ENCODE results near the gene CYP46A1.

The CYP46A1 gene

GRCh38 chr14:99759546-99759925, 75.4 kb downstream of the CYP46A1 start:
- no peak for TF ChIP-seq FOXP2 (optimal IDR thresholded peaks at IDR 0.05; ENCODE audit: borderline replicate concordance, extremely low read depth, extremely low read length, insufficient read depth)
- TF ChIP-seq POLR2AphosphoS5 (IDR thresholded peaks at IDR 0.05; ENCODE audit: low read depth, low read length) = no peak
- TF ChIP-seq REST (IDR thresholded peaks at IDR 0.05; ENCODE audit: insufficient read depth in 1 of 2, low read depth in 2 of 2, low read length in 2 of 2) = no peak
- no peak for TF ChIP-seq TAF1 (IDR thresholded peaks at IDR 0.05; ENCODE audit: borderline replicate concordance, insufficient read depth, low read length)
- no peak for TF ChIP-seq SIN3A (IDR thresholded peaks at IDR 0.05; ENCODE audit: borderline replicate concordance, insufficient read depth, low read length)

- no peak for TF ChIP-seq TAF1 (IDR thresholded peaks at IDR 0.05; ENCODE audit: borderline replicate concordance, insufficient read depth, low read length)
- TF ChIP-seq REST (IDR thresholded peaks at IDR 0.05; ENCODE audit: insufficient read depth in 1 of 2, low read depth in 2 of 2, low read length in 2 of 2) = no peak
- no peak for TF ChIP-seq SIN3A (IDR thresholded peaks at IDR 0.05; ENCODE audit: borderline replicate concordance, insufficient read depth, low read length)
- TF ChIP-seq FOXP2 (optimal IDR thresholded peaks at IDR 0.05; ENCODE audit: borderline replicate concordance, extremely low read depth, extremely low read length, insufficient read depth) = no peak
- TF ChIP-seq POLR2AphosphoS5 (IDR thresholded peaks at IDR 0.05; ENCODE audit: low read depth, low read length) = no peak
Observed at GRCh38 chr14:99760817-99761216, 76.7 kb downstream of the CYP46A1 start.

- no peak for TF ChIP-seq TAF1 (IDR thresholded peaks at IDR 0.05; ENCODE audit: borderline replicate concordance, insufficient read depth, low read length)
- no peak for TF ChIP-seq FOXP2 (optimal IDR thresholded peaks at IDR 0.05; ENCODE audit: borderline replicate concordance, extremely low read depth, extremely low read length, insufficient read depth)
- no peak for TF ChIP-seq POLR2AphosphoS5 (IDR thresholded peaks at IDR 0.05; ENCODE audit: low read depth, low read length)
Observed at GRCh38 chr14:99763527-99764221, 79.6 kb downstream of the CYP46A1 start.

- TF ChIP-seq FOXP2 (optimal IDR thresholded peaks at IDR 0.05; ENCODE audit: borderline replicate concordance, extremely low read depth, extremely low read length, insufficient read depth) (no peak), TAF1 (IDR thresholded peaks at IDR 0.05; ENCODE audit: borderline replicate concordance, insufficient read depth, low read length) (no peak), REST (IDR thresholded peaks at IDR 0.05; ENCODE audit: insufficient read depth in 1 of 2, low read depth in 2 of 2, low read length in 2 of 2) (no peak), SIN3A (IDR thresholded peaks at IDR 0.05; ENCODE audit: borderline replicate concordance, insufficient read depth, low read length) (no peak), POLR2AphosphoS5 (IDR thresholded peaks at IDR 0.05; ENCODE audit: low read depth, low read length) (no peak)
Observed at GRCh38 chr14:99764222-99764706, 80.2 kb downstream of the CYP46A1 start.

- no peak for TF ChIP-seq TAF1 (IDR thresholded peaks at IDR 0.05; ENCODE audit: borderline replicate concordance, insufficient read depth, low read length)
Observed at GRCh38 chr14:99768381-99768780, 84.3 kb downstream of the CYP46A1 start.

GRCh38 chr14:99769123-99769522, 85.0 kb downstream of the CYP46A1 start:
- TF ChIP-seq FOXP2 (optimal IDR thresholded peaks at IDR 0.05; ENCODE audit: borderline replicate concordance, extremely low read depth, extremely low read length, insufficient read depth) = no peak
- TF ChIP-seq POLR2AphosphoS5 (IDR thresholded peaks at IDR 0.05; ENCODE audit: low read depth, low read length) = no peak
- TF ChIP-seq TAF1 (IDR thresholded peaks at IDR 0.05; ENCODE audit: borderline replicate concordance, insufficient read depth, low read length) = no peak
- TF ChIP-seq SIN3A (IDR thresholded peaks at IDR 0.05; ENCODE audit: borderline replicate concordance, insufficient read depth, low read length) = no peak
- no peak for TF ChIP-seq REST (IDR thresholded peaks at IDR 0.05; ENCODE audit: insufficient read depth in 1 of 2, low read depth in 2 of 2, low read length in 2 of 2)
